Activated naive CD8-positive, alpha-beta T cell treated with anti-CD3 and anti-CD28 coated beads, Interleukin-2, amount 50 U/mL, for 16 hours (primary cell): ENCODE data around the gene OR2V2.
"Not testable (repeated sequence)": the region's sequence is repeated elsewhere in the genome, so short reads cannot be mapped to it uniquely, and the experiment has no call there.

Source experiments
- DNase-seq: peaks from one replicate; pipeline ENCODE4 v3.0.0-alpha.2; 2020; ENCODE audit warnings: low read depth, low spot score

The OR2V2 gene

DNA sequence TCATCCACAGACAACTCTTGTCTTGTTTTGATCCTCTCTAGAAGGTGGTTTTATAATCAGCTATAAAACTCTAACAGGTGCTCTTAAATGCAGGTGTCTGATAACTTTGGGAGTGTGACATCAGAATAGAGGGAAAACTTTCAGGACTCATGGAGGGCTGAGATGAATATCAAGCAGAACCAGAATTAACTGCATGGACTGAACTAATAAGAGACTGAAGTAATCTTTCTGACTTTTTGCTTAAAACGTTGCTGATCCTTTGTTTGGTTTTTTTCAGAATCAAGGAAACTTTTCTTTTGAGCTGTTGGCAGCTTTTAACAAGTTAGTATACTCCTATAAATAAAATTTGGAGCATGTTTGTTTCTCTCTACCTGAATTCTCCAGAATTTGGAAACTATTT lies 2.3 kb upstream of the OR2V2 start:
- DNase-seq: no peak

DNA sequence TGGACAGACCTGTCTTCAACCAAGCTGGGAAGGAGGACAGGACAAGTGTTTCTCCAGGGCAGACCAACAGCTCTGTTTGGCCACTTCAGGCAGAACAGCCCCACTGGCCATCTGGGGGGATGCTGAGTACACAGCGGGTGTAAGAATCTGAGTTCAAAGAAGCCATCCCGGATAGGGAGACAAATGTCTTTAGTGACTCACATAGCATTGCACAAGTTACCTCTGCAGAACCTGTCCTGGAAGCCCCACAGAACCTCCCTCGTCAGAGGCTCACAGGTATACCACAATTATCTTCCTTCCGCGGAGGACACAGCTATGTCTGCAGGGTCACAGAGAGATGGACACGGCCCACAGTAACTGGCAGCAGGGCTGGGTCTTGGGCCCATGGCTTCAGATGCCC lies 2.0 kb downstream of the OR2V2 start:
- DNase-seq: no peak

DNA sequence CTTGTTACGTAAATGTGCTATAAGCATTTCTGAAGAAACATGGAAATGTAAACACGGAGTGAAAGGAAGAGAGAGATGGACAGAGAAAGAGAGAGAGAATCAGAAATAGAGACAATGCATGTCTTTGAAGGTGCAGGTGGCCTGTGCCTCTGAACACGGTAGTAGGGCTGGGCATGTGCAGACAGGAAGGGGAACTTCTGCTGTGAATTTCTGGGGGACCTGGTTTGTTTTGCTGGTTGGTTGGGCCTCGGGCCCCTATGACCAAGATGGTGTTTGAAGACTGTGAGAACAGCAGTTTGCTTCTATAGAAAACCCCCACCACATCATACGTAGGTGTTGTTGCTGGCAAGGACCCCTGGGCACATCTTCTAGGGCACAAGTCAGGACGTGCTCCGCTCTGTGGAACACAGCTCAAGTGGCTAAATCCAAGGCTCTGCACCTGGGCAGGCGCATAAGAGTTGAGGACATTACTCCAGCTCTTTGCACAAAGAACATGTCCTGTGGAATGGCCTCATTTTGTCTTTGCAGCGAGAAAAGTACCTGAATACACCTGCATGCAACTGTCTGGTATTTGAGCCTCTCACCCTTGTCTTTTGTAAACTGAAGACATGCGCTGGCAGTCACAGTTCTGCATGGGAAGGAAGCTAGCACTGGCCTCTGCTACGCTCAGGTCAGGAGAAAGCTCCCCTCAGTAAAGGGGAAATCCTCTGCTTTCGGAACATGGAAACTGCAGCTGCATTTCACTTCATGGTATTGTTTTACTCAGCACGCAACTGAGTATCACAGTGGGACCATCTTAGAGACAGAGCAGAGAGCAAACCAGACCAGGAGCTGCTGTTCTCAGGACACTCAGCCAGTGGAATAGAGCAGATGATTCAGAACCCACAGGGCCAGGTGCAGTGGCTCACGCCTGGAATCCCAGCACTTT lies 2.7 kb downstream of the OR2V2 start:
- no peak for DNase-seq

DNA sequence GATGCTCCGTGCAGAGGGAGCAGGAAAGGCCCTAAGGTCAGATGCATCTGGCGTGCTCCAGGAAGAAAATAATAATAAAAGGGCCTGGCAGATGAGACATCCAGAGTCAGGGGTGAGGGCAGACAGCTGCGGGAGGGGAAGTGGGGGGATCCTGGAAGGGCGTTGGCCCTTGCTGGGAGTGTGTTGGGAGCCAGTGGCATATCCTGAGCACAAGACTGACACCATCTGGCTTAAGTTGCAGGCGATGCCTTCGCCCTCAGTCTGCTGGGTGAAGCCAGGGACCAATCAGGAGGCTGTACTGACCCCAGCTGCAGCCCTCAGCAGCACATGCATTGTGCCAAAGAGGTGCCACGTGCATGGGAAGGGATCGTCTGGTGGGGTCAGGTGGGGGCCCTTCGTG lies 3.8 kb downstream of the OR2V2 start:
- no peak for DNase-seq

DNA sequence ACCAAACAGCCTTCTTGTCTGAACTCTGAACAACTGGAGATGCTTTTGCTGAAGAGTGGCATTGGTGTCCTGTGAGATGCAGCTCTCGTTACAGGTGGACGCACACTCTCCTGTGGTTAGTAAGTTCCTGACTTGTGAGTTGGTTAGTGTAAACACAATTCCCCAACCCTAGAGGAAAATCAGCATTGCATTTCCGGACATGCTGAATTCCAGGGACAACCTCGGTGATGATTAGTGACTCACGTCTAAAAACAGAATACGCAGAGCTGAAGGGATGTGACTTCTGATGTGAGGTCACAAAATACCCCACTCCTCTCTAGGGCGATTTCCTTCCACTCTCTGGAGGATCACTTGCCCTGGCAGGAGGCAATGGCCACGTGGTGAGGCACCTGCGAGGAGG lies 5.0 kb downstream of the OR2V2 start:
- DNase-seq: no peak

DNA sequence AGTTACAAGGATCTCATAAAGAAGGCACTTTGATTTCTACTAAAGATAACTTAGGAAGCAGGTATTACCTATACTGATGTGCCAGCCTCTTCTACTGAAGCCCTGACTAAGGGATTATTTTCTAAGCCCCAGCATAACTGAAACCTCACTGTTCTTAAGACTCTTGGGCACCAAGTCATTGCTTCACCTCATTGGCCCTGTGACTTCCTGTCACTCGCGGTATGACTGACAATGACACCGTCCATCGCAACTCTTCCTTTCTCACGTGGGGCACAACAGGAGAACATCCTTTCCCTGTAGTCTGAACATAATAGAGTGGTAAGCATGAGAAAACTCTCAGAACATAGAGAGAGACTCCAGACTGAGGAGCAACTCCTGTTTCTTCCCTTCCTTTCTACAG lies 6.4 kb downstream of the OR2V2 start:
- no peak for DNase-seq

DNA sequence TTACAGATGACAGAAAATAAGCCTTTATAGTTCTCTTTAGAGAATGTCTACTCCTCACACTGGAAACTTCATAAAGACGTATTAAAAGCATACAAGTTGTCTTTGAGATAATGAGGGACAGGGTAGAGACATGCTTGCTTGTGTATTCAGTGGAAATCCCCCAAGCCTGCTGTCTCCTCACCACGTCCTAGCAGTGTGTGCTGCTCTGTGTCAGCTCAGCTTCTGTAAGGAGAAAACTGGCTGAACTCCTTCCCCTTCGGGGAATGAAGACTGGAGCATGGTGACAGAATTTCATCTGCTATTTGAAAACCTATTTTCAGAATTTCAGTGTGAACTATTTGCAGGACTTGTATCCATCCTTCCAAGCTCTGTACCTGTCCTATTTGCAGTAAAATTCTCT lies 9.4 kb downstream of the OR2V2 start:
- DNase-seq: no peak

DNA sequence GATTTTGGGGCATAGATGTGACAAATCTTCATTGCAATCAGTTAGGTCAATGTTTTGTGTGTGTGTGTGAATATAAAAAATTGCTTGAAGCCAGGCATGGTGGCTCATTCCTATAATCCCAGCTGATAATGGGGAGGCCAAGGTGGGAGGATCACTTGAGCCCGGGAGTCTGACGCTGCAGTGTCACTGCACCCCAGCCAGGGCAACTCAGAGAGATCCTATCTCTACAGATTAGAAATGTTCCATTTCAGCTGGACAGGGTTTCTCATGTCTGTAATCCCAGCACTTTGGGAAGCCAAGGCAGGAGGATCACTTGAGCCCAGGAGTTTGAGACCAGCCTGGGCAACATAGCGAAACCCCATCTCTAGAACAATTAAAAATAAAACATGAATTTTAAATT lies 11.5 kb downstream of the OR2V2 start:
- no peak for DNase-seq

DNA sequence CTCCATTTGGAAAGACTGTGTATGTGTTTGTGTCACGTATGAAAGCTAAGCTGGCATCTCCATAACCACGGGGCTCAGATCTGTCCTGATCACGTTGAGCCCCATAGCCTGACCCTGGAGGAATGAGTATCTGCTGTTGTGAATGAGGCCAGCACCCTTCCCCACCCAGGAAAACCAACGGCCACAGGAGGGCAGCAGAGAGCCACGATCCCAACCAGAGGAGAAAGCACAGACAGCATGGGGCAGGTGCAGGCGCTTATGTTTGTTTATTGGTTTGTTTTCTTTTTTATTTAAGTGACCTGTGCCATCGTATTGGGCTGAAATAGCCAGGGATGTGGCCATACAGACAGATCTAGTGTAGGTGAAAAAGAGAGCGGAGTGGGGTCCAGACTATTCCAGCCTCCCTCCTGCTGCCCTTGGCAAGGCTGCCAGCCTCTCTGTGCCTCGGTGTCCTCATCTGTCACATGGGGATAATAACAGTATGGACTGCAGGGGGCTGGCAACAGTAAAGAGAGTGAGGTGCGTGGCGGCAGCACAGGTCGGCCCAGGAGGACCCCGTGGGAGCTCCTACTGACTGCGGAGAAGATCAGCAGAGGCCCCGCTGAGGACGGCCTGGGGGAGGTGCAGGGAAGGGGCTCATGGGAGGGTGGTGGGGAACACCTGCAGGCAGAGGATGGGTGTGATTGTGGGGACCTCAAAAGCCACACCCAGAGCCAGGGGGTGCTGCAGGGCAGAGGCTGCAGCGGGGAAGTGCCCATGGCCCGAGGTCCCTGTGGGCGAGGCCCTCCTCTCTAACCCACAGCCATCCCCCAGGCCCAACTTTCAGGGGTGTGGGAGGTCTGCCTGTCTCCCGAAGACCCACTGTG lies 12.1 kb downstream of the OR2V2 start:
- peak; percentile 85 for DNase-seq

DNA sequence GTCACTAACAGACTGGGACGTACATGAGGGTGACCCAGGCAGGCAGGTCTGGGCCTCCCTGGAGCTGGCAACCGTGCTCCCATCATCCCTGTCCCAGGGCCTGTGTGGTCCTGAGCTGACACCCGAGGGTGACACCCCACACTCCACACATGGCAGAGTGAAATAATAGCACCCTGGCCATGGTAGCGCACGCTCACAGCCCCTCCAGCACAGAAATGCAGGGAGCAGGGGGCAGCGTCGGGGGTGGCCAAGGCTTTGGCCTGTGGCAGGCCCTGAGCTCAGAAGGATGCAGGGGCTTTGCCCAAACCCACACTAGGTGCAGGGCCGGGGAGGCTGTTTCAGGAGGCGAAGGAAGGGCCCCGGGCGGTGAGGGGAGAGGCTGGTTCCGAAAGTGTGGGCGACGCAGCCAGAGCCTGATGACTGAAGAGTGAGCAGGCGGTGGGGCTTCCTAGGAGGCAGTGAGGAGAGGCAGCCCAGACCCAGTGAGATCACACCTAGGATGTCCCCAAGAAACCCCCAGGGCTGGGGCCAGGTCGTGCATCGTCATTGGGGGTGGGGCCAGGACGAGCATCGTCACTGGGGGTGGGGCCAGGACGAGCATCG lies 12.9 kb downstream of the OR2V2 start:
- no peak for DNase-seq

DNA sequence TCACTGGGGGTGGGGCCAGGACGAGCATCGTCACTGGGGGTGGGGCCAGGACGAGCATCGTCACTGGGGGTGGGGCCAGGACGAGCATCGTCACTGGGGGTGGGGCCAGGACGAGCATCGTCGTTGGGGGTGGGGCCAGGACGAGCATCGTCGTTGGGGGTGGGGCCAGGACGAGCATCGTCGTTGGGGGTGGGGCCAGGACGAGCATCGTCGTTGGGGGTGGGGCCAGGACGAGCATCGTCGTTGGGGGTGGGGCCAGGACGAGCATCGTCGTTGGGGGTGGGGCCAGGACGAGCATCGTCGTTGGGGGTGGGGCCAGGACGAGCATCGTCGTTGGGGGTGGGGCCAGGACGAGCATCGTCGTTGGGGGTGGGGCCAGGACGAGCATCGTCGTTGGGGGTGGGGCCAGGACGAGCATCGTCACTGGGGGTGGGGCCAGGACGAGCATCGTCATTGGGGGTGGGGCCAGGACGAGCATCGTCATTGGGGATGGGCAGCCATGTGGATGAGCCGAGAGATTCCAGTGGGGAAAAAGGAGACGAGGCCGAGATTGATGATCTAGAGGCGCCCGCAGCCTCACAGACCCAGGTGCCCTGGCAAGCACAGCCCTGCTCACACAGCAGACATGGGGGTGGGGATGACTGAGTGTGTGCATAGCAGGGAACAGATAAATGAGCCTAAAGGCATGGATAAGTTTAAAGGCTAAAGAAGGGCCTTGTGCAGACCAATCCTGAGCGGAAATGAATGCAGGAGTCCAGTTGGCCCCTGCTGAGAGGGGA lies 13.6 kb downstream of the OR2V2 start:
- not testable (repeated sequence) for DNase-seq

DNA sequence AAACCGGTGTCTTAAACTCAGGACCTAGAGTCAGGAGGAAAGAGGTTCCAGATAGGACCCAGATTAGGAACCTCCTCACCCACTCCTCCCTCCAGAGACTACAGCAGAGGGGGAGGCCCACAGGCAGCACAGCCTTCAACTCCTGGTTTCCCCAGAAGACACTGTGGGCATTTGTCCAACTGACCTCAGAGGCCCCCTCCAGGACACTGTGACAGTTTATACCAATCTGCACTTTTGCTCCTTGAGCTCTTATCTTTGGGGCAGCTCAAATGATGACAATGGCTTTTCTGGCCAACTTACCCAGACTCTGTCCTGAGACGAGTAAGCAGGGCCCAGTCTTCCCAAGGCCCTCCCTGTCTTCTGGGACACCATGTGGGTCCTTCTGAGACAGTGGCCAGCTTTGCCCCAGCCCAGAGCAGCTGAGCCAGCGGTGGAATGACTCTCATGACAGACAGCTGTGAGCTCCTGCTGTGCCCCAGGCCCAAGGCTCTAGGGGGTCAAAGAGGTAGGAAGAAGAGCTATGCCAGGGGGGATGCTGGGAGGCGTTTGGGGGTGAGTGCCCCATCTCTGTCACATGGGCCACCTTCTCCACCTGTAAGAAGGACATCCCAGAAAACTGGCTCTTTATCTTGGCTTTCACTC lies 14.3 kb downstream of the OR2V2 start:
- no peak for DNase-seq

DNA sequence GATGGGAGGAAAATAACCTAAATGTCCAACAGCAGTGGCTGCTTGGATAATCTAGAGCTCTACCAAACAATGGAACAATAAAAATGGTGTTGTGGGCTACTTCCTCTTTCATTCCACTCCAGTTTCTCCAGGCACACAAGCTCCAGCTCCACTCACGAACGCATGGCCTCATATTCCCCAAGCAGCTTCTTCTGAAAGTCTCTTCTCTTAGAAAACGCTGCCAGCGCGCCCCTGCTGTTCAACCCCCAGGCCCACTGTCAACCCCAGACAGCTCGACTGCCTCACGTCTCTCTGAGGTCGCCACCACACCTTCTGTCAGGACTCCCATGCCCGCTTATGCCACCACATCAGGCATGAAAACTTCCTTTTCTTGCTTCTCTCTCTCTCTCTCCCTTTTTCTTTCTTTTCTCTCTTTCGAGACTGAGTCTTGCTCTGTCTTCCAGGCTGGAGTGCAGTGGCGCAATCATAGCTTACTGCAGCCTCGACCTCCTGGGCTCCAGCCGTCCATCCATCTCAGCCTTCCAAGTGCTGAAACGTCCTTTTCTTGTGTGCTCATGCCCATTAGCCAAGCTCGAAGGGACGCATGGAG lies 16.2 kb downstream of the OR2V2 start:
- no peak for DNase-seq

DNA sequence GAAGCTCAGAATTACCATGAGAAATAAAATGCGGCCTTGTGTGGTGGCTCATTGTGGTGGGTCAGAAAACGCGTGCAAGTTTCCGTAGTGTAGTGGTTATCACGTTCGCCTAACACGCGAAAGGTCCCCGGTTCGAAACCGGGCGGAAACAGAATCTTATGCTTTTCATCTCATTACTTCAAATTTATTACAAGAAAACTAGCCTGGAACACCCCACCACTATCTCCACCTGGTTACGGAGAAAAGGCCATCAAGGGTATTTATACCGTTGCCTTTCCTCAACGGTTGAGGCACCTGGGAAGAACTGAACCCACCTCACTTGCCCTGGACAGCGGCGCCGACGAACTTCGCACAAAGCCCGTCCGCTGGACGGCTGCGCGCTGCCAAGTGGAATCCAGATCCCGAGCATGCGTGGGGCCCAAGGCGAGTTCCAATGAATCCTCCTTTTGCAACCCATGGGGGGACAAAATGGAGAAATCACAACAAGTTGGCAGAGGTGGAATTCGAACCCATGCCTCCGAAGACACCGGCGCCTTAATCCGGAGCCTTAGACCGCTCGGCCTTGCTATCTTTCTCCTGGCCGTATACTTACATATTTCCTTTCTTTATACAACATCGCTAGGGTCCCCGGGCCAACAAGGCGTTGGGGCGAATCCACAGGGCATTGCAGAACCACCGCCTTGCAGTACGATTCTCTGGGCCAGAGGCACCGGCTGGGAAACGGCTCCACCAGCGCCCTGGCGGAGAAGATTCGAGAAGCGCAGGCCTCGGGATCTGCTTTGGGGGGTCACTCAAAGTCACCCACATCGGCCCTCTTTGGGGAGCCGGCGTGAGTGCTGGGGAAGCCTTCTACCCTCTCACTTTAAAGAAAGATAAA lies 16.9 kb downstream of the OR2V2 start:
- DNase-seq: no peak

DNA sequence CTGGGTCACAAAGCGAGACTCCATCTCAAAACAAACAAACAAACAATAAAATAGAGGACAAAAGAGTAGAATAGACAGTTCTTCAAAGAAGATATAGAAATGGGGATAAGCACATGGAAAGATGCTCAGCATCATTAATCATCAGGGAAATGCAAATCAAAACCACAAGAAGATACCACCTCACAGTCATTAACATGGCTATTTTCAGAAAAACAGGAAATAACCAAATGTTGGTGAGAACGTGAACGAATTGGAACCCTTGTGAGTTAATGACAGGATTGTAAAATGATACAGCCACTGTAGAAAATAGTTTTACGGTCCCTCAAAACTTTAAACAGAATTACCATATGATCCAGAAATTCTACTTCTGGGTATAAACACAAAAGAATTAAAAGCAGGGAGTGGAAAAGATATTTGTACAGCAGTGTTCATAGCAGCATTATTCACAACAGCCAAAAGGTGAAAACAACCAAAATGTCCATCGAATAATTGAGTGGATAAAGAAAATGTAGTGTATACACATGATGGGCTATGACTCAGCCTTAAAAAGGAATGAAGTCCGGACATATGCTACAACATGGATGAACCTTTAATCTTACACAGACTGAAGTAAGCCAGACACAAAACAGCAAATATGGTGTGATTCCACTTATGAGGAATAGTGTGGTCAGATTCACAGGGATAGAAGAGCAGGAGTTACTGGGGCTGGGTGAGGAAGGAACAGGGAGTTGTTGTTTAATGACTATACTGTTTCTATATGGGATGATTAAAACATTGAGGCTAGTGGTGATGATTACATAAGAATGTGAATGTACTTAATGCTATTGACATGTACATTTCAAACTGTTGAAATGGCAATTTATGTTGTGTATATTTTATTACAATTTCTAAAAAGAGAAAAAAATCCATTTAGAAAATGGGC lies 19.7 kb downstream of the OR2V2 start:
- DNase-seq: no peak

DNA sequence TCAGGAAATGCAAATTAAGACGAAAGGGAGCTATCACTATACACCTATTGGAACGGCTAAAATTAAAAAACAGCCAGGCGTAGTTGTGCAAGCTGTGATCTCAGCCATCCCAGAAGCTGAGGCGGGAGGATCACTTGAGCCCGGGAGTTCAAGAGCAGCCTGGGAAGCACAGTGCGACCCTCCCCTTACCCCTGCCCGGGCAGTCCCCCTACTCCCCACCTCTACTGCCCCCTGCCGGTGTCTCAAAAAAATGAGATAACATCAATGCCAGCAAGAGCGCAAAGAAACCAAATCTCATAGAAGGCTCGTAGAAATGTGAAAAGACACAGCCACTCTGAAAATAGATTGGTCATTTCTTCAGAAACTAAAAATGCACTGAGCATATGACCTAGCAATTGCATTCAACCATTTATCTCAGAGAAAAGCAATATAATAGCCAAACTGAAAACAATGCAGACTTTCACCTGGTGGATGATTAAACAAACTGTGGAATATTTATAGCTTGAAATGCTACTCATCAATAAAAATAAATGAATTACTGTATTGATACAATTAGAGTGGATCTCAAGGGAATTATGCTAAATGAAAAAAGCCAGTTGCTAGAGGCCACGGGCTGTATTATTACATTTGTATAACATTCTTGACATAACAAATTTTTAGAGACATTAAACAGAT lies 20.6 kb downstream of the OR2V2 start:
- no peak for DNase-seq

DNA sequence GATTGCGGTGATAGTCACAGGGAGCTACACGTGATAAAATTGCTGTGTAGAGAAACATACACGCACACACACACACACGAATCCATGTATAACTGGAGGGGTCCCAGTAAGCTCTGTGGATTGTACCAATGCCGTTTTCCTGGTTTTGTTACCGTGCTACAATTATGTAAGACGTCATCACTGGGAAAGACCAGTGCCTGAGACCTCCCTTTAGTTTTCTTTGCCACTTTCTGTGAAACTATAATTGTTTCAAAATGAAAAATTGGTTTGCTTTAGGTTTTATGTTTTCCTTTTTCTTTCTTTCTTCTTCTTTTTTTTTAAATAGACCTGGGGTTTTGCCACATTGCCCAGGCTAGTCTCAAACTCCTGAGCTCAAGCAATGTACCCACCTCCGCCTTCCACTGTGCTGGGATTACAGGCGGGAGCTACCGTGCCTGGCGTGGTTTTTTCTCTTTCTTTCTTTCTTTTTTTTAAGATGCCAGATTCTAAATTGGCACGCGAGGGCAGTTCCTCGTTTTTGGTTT lies 21.3 kb downstream of the OR2V2 start:
- no peak for DNase-seq
